HL-60 (cell line): ENCODE data around the gene SIRPD.
"Not testable (repeated sequence)": the region's sequence is repeated elsewhere in the genome, so short reads cannot be mapped to it uniquely, and the experiment has no call there.

Experiments used
- CTCF ChIP-seq: IDR thresholded peaks from one replicate; pipeline ENCODE4 v1.5.1; 2011; ENCODE audit warnings: low read length, control low read depth, inconsistent platforms; ENCODE audit not compliant: insufficient read depth
- REST ChIP-seq: IDR thresholded peaks from 2 replicates; pipeline ENCODE4 v1.6.1; 2012; ENCODE audit warnings: low read depth; ENCODE audit not compliant: insufficient replicate concordance

- TF ChIP-seq CTCF, REST: not testable (repeated sequence)
Observed at GRCh38 chr20:1577313-1577712, 19.8 kb upstream of the SIRPD start.
